ENCODE measurements around the gene PPP1CA. TPM values are rescaled to one million over a fixed set of nuclear protein-coding genes. Genes with fewer than 3 reads are reported as not detected.

PPP1CA gene
- total RNA-seq, 1 experiment from 2014 or later, result 238 TPM

GRCh38 chr11:67373648-67374570 is 27.7 kb downstream of the PPP1CA start (continued):
- TF ChIP-seq TCF7L2 (IDR thresholded peaks at IDR 0.05; ENCODE audit: borderline replicate concordance, extremely low read depth, insufficient read depth, insufficient read length), result peak; percentile 34
- TF ChIP-seq SIN3A (IDR thresholded peaks at IDR 0.05; ENCODE audit: low read depth), result no peak
- no peak for TF ChIP-seq EZH2 (IDR thresholded peaks at IDR 0.05)
- TF ChIP-seq SP1 (IDR thresholded peaks at IDR 0.05; ENCODE audit: low read depth), result no peak
- no peak for TF ChIP-seq SRF (IDR thresholded peaks at IDR 0.05; ENCODE audit: low read depth)
- no peak for TF ChIP-seq FOSL1 (IDR thresholded peaks at IDR 0.05; ENCODE audit: low read depth)

- no TSS peak for BruUV-seq (replicated peaks)
- Histone ChIP-seq H3K79me2 (ENCODE audit: insufficient read depth, low read length) (peaks cover 47% of the 10 kb centered on the region), H3K4me2 (ENCODE audit: low read length) (peak within 1 kb of the TSS; percentile 88), H3K36me3 (ENCODE audit: control insufficient read depth in 1 of 2, insufficient read depth in 2 of 2, low read length in 2 of 2) (no peaks in the 10 kb centered on the region; a peak in 1 of 4 replicates), H3K4me3 (replicated peaks in 1 of 2; ENCODE audit: low read depth in 1 of 2, low read length in 2 of 2) (peak within 1 kb of the TSS; percentile 64 to 83), H3K9me3 (ENCODE audit: control insufficient read depth in 1 of 2, insufficient read depth in 1 of 2, low read depth in 1 of 2, low read length in 2 of 2) (no peaks in the 10 kb centered on the region), H3K27ac (ENCODE audit: low read depth, low read length) (peak within 1 kb of the TSS; percentile 100), H4K20me1 (ENCODE audit: insufficient read depth) (no peaks in the 10 kb centered on the region), H2AFZ (ENCODE audit: low read depth, low read length, poor library complexity, severe bottlenecking) (no peak within 1 kb of the TSS), H3K4me1 (ENCODE audit: control insufficient read depth in 1 of 2, insufficient read depth in 2 of 2, low read length in 2 of 2) (peaks cover 50 to 83% of the 10 kb centered on the region in 2 experiments), H3K9ac (ENCODE audit: low read length) (peak within 1 kb of the TSS; percentile 100), H3K27me3 (ENCODE audit: insufficient read depth, low read length) (no peaks in the 10 kb centered on the region), H3K9me2 (ENCODE audit: insufficient read depth) (no peaks in the 10 kb centered on the region)
- POLR2A ChIA-PET, result interaction anchor here (3.5 to 15.1 kb wide), 2 partner anchors 12 to 19 kb away, joined by 15 to 210 read pairs; partner anchors contain the start of gene POLD4
- intact Hi-C loops (cut with micrococcal nuclease), result no loop called here
- no peak for DNase-seq (ENCODE audit: low read depth, low spot score)
- peak; percentile 75 for TF ChIP-seq ZFX (IDR thresholded peaks at IDR 0.05)
- TF ChIP-seq EGR1 (IDR thresholded peaks at IDR 0.05; ENCODE audit: low read depth), result no peak
- ATAC-seq, result peak; percentile 5; the same call in 1 of the 2 replicates
- RAD21 ChIA-PET (ENCODE audit: low non-redundant PET in 1 of 2, low total read pairs in 2 of 2, uncharacterized antibody in 2 of 2, unreplicated experiment in 2 of 2), result interaction anchor here (1.1 to 3.3 kb wide), 3 partner anchors 9 to 22 kb away, joined by 7 to 15 read pairs (median 9); no protein-coding TSS in a partner anchor
- CTCF ChIA-PET, result interaction anchor here (0.6 to 15.5 kb wide), 4 partner anchors 9 to 39 kb away, joined by 3 to 456 read pairs (median 26); partner anchors contain the start of gene POLD4
These were observed 28.5 kb downstream of the PPP1CA start, which contains the start of gene CLCF1 for GRCh38 chr11:67372993-67373647. Gene CLCF1, minus strand, starts transcription at chr11:67373598. Its CDS starts 59 bp downstream, at chr11:67373539.
